ENCODE results near the gene TEC.

Gene TEC

GRCh38 chr4:48116582-48116981 lies 153.1 kb downstream of the TEC start:
- no peak for DNase-seq

GRCh38 chr4:48114412-48114811 lies 155.2 kb downstream of the TEC start:
- no peak for DNase-seq

- no peak for DNase-seq
These were observed 157.5 kb downstream of the TEC start for GRCh38 chr4:48112017-48112667.

GRCh38 chr4:48110452-48110978 lies 159.1 kb downstream of the TEC start:
- DNase-seq: no peak

- DNase-seq: peak in 3 of 6 experiments; percentile 17 to 57 (median 56)
These were observed 160.0 kb downstream of the TEC start for GRCh38 chr4:48109413-48110263.

GRCh38 chr4:48108309-48109073 lies 161.1 kb downstream of the TEC start:
- DNase-seq: no peak

GRCh38 chr4:48105230-48105629 lies 164.4 kb downstream of the TEC start:
- no peak for DNase-seq

- DNase-seq: no peak
These were observed 166.0 kb downstream of the TEC start for GRCh38 chr4:48103483-48104139.

- no peak for DNase-seq
These were observed 167.3 kb downstream of the TEC start for GRCh38 chr4:48102303-48102702.

GRCh38 chr4:48100256-48100655 lies 169.4 kb downstream of the TEC start:
- DNase-seq: no peak

GRCh38 chr4:48095441-48095840 lies 174.2 kb downstream of the TEC start:
- DNase-seq: no peak

GRCh38 chr4:48093991-48094416 lies 175.6 kb downstream of the TEC start:
- no peak for DNase-seq

GRCh38 chr4:48090621-48091020 lies 179.0 kb downstream of the TEC start:
- DNase-seq: no peak

GRCh38 chr4:48085821-48086589 lies 183.6 kb downstream of the TEC start:
- DNase-seq: no peak

Measured in stimulated activated naive CD4-positive, alpha-beta T cell (primary cell).